H54 (cell line): Measurements from ENCODE around the gene FAXC.

Experiments used
- DNase-seq: peaks from one replicate; pipeline ENCODE4 v3.0.0; 2011; ENCODE audit warnings: low spot score, mixed read lengths; ENCODE audit not compliant: insufficient read length
- FAIRE-seq: peaks from 3 replicates; lab custom pipeline; 2011; peaks lifted over from hg19 to GRCh38; lab: Jason Lieb, UNC
- POLR2A ChIP-seq: IDR thresholded peaks from 2 replicates; pipeline ENCODE4 v1.6.1; 2011; ENCODE audit warnings: low read depth, mild to moderate bottlenecking, low read length

The FAXC gene

DNA sequence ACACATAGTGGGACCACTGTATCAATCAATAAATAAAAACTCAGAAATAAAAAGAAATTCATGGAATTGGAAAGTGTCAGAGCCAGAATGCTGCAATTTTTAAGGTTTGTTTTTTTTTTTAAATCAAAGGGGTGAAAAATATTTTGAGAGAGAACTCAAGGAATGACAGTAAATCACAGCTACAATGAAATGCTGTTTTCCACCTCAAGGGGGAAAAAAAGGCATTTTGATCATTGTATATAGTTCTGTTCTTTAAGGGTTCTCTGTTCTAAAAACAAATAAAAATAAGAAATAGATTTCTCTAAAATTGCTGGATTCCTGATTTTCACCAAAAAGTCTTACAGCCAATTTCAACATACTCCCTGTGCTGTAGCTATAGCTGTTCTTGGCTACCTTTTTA lies 24.5 kb downstream of the FAXC start:
- FAIRE-seq (no peak), DNase-seq (no peak)
- no peak for TF ChIP-seq POLR2A

DNA sequence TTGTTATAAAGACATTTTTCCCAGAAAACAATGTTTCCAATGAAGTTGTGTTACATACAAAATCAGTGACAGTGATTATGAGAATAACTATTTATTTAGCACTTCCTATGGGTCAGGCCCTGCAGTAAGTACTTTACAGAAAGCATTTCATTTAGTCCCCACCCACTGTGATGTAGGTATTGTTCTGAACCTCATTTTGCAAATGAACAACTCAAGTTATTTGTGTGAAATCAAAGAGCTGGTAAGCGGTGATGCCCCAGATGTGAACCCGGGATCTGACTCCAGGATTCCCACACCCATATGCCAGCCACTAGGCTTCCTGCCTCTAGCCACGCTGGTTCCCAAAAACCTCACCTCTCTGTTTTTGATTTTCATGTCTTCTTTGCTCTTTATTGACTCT lies 30.9 kb downstream of the FAXC start:
- no peak for DNase-seq
- TF ChIP-seq POLR2A = no peak
- FAIRE-seq = no peak

DNA sequence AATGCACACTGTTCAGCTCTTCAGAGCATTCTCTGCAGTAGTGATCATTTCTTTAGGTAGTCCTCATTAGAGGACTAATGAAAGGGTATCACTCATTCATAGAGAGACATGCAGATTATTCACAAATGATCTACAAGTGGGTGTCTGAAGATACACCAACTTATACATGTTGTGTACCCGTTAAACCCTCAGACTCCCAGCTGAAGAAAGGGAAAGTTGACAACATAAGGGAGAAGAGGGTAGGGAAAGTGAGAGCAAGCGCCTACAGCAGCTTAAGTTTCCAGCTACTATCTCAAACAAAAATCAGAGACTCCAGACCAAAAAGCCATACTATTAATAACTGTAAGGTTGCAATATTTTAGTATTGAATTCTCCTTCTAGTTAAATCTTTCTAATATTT lies 37.1 kb downstream of the FAXC start:
- DNase-seq (no peak), FAIRE-seq (no peak)
- TF ChIP-seq POLR2A = no peak

DNA sequence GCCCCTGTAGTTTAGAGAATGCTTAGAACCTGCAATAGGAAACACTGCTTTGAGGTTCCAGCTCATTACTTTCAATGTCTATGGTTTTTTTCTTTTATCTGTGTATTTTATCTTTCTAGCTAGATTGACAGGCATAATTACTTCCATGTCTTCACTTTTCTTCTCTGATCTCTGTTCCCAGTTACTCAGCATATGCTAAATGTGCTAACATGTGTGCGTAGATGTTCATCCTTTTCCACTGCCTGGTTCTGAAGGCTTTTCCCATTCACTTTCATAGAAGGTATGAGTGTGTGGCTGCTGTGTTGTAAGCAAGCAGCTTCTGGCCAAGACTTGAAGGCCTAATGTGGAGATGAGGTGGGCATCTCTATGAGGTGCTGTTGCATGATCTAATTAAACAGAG lies 38.9 kb downstream of the FAXC start:
- TF ChIP-seq POLR2A = no peak
- FAIRE-seq (no peak), DNase-seq (no peak)

DNA sequence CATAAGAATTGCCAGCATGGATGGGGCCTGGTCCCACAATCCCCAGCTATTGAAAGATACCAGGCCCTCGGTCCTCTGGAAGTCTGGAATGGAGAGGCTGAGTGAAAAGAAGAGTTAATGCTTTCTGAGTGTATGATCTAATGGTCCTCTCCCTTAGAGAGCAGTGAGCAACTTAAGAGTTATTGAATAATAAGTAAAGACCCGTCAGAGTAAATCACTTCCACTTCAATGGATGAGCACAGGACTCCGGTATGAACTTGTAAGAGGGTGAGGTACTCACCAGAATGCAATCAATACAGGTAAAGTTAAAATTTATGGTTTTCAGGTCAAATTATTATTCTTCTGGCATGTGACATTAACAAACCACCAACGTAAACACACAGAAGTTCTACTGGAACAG lies 39.9 kb downstream of the FAXC start:
- no peak for TF ChIP-seq POLR2A
- DNase-seq (no peak), FAIRE-seq (no peak)

DNA sequence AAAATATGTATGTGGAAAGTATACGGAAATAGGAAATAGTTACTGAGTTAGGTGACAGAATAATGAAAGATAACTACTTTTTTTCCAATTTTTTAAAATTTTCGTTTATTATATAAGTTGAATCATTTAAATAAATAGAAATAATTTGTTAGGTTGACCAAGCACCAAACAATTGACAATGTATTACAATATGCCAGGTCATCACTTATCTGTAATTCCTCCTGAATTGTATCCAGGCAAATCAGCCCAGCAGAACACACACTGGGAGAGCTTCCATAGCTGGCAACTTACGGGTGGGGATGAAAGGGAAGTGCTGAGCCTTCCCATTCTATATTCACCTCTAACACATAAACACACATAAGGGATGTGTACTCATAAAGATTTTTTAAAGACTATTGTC lies 40.7 kb downstream of the FAXC start:
- TF ChIP-seq POLR2A = no peak
- DNase-seq = no peak
- no peak for FAIRE-seq

DNA sequence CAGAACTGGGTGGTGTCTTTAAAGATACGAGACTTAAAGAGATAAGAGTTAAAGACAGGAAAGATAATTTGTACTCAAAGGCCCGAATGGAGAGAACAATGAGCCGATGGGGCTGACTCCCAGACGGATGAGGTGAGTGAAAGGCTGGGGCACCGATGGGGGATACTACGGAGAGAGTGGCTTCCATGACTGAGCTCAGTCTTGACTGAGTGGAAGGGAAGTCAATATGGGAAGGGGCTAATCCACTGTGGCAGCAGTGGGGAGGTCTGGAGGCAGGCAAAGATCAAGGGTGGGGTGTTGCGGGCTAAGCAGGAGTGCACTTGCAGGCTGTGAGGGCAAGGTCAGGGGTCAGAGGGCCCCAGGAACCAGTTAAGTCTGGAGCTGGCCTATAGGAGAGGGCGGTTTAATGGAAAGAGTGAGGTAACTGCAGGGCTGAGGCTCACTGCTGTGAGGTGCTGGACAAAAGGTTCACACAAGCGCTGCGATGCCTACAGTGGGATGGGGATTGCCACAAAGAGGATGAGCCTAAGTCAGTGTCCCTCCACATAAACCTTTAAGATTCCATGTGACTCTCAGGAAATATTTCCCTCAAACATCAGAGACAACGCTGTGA lies 42.1 kb downstream of the FAXC start:
- no peak for DNase-seq
- FAIRE-seq = no peak
- TF ChIP-seq POLR2A = no peak

DNA sequence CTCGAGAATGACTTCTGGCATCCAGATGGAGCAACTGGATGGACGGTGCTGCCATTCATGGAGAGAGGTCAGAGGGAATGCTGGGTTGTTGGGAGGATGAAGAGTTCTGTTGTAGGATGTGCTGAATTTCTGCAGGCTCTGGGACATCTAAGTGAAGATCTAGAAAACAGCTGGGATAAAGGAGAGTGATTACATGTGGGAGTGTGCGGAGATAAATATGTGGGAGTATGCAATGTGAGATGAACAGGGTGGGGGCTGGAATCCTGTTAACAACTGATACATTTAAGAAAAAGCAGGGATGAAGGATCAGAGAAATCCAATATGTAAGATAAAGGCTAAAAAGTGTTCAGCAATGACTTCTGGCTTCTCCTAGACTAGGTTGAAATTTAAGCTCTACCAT lies 43.1 kb downstream of the FAXC start:
- FAIRE-seq = no peak
- no peak for TF ChIP-seq POLR2A
- no peak for DNase-seq

DNA sequence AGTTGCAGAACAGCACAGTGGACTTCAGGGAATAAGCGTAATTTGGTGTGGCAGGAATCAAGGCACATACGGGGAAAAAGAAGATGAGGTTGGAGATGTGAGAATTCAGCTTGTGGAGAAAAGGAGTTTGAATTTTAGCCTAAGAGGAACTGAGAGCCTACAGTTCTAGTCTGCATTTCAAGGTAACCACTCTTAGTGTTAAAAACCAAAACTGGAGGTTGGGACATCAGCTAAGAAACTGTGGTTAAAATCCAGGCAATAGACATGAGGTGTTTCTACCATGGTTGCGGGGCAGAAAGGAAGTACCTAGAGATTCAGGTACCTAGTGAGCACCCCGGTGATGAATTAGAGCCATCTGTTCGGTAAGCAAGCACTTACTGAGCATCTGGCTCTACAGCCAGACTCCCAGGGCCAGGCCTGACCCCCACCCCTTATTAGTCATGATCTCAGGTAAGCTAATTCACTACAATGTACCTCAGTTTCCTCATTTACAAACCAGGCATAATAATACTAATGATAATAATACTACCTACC lies 44.4 kb downstream of the FAXC start:
- no peak for TF ChIP-seq POLR2A
- FAIRE-seq = no peak
- DNase-seq = no peak

DNA sequence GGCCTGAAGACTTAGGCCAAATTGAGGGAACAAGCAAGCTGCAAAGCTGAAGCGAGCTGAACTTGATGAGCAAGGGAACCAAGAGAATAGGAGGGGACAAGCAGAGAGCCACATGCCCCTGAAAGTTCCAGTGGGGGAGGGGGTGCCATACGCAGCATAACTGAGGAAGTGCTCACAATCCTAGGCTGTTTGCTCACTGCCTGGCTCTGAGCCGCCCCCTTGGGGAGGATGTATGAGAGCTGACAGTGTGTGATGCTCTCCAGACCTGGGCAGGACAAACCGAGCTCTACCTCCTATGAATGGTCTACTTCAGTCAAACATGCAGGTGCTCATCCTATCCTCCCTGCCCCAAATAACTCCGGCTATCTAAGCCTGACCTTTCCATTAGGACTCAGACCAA lies 52.1 kb downstream of the FAXC start:
- TF ChIP-seq POLR2A = no peak
- no peak for FAIRE-seq
- DNase-seq = no peak

DNA sequence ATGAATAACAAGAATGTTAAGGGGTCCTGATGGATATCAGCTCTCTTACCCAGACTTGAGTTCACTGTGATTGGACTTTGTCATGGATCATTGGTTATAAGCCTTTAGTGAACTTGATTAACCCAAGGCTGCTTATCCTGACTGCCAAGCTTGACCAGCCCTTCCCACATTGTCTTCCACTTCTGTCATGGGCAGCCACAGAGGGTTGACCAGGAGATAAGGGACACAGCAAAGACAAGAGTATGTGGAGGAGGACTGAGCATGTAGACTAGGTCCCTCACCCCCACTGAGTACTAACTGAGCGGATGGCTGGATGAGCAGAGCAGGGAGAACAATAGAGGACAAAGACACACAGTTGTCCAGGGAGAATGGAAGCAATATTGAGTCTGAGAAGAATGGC lies 52.5 kb downstream of the FAXC start:
- FAIRE-seq (no peak), DNase-seq (no peak)
- no peak for TF ChIP-seq POLR2A

DNA sequence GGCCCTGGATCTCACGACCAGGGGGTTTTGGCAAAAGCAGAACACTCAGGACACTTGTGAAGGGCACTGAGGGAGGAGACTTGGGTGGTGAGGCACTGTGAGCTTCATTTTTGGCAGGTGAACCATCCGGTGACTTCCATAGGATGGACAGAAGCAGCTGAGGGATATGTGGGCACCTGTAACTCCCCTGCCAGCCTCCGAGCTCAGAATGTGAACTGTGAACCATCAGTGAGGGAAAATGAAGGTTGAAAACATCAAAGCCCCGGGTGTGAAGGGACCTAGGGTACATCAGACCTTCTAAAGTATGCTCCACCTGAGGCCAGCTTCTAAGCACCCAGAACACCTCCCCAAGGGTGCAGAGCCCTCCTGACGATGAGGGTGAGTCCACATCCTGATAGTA lies 53.2 kb downstream of the FAXC start:
- no peak for TF ChIP-seq POLR2A
- FAIRE-seq (no peak), DNase-seq (no peak)

DNA sequence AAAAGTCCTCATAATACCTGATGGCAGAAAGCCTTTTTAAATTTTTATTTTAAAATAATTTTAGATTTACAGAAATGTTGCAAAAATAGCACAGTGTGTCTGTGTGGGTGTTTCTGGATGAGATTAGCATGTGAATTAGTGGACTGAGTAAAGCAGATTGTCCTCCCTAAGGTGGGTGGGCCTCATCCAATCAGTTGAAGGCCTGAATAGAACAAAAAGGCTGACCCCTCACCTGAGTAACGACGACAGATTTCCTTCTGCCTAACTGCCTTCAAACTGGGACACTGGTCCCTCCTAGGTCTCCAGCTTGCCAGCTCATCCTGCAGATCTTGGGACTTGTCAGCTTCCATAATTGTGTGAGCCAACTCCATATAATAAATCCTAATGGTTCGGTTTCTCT lies 54.2 kb downstream of the FAXC start:
- FAIRE-seq (no peak), DNase-seq (no peak)
- no peak for TF ChIP-seq POLR2A

DNA sequence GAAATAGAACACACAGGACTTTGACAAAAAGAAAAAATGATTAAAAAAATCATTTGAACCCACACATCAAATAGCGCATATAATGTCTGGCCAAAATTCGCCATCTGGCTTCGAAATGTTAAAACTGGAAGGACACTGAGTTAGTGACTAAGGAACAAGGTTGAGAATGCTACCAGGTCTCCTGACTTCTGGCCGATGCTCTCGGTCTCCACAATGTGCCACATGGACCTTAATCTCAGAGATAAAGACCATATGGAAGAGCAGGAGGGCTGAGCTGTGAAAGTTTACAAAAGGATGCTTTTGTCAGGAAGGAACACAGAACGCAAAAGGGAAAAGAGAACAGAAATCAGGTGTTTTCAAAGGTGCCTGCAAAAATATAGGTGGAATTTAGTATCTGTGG lies 54.7 kb downstream of the FAXC start:
- FAIRE-seq = no peak
- no peak for TF ChIP-seq POLR2A
- DNase-seq = no peak

DNA sequence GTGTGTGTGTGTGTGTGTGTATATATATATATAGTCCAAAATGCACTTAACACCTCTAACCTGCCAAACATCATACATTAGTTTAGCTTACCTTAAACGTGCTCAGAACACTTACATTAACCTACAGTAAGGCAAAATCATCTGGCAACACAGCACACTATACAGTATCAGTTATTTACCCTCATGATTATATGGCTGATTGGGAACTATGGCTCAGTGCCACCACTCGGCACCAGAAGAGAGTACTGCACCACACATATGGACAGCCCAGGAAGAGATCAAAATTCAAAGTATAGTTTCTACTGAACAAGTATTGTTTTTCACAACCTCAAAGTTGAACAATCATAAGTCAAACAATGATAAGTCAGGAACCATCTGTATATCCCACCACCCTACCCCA lies 59.8 kb downstream of the FAXC start:
- DNase-seq = no peak
- FAIRE-seq = no peak
- TF ChIP-seq POLR2A = no peak
